Panc1 (cell line): ENCODE results near the gene PDHB. TPM values are rescaled to one million over a fixed set of nuclear protein-coding genes. Genes with fewer than 3 reads are reported as not detected.
A peak's percentile ranks its signal among the peaks of the same experiment; 100 is the strongest.

Source experiments
- ATAC-seq: fragments of 200-7000 bp; cut with Tn5 transposase; 2 replicates; pipeline ENCODE4 v1.9.1; 2020; ENCODE audit warnings: mild to moderate bottlenecking, moderate library complexity
- BruUV-seq: library from RNA; stranded (reverse); fragments of 400-500 nt; replicated peaks from 2 replicates; lab custom pipeline; 2021; lab: Mats Ljungman, UMichigan
- CTCF ChIA-PET: fragments of 300-600 bp; sonication (Branson Sonifier 250); formaldehyde crosslinking; loops from one replicate; lab custom pipeline; 2022; ENCODE audit warnings: antibody characterized with exemption; lab: Charles Lee
- POLR2A ChIA-PET: fragments of 300-600 bp; sonication (Branson Sonifier 250); formaldehyde crosslinking; loops from one replicate; lab custom pipeline; 2022; ENCODE audit warnings: antibody characterized with exemption; lab: Charles Lee
- DNase-seq: peaks from one replicate; pipeline ENCODE4 v3.0.0-alpha.2; 2010; ENCODE audit warnings: low read depth, low spot score
- H3K27ac ChIP-seq: 2 replicates; pipeline ENCODE4 v1.5.1; 2011; ENCODE audit warnings: mild to moderate bottlenecking, low read length, inconsistent platforms
- H3K27me3 ChIP-seq: fragments of 200-500 bp; sonication (Bioruptor generic); 2 replicates; pipeline ENCODE4 v1.6.0; 2014; ENCODE audit warnings: low read length, inconsistent platforms; ENCODE audit not compliant: control insufficient read depth, insufficient read depth
- H3K36me3 ChIP-seq: fragments of 200-500 bp; sonication (Bioruptor generic); 2 replicates; pipeline ENCODE4 v1.5.1; 2014; ENCODE audit warnings: inconsistent platforms, mild to moderate bottlenecking, low read length, moderate library complexity; ENCODE audit not compliant: control insufficient read depth, insufficient read depth
- H3K4me1 ChIP-seq: 2 replicates; pipeline ENCODE4 v1.5.1; 2011; ENCODE audit warnings: inconsistent platforms, mild to moderate bottlenecking, low read length, moderate library complexity; ENCODE audit not compliant: control insufficient read depth, insufficient read depth
- H3K4me3 ChIP-seq, 2 experiments: 2 replicates each; pipeline ENCODE4 v1.5.1; 2011 to 2012; ENCODE audit warnings: low read depth in 2 of 2, low read length in 2 of 2, mild to moderate bottlenecking in 2 of 2, inconsistent platforms in 1 of 2, moderate library complexity in 1 of 2
- H3K9me3 ChIP-seq: fragments of 200-500 bp; sonication (Bioruptor generic); 2 replicates; pipeline ENCODE4 v1.5.1; 2014; ENCODE audit warnings: low read depth, mild to moderate bottlenecking, inconsistent platforms, low read length, moderate library complexity; ENCODE audit not compliant: control insufficient read depth, insufficient read depth
- CTCF ChIP-seq: fragments of 450-650 bp; IDR thresholded peaks from 2 replicates; pipeline ENCODE4 v1.5.1; 2017; ENCODE audit warnings: mild to moderate bottlenecking
- POLR2AphosphoS5 ChIP-seq: IDR thresholded peaks from 2 replicates; pipeline ENCODE4 v1.6.1; 2012; ENCODE audit warnings: mild to moderate bottlenecking, low read depth, low read length, moderate library complexity
- REST ChIP-seq, 2 experiments: IDR thresholded peaks; 2 replicates each; pipeline ENCODE4 v1.6.1; 2011 to 2012; ENCODE audit warnings: low read depth in 2 of 2, control low read depth in 1 of 2, low read length in 1 of 2, mild to moderate bottlenecking in 1 of 2, moderate library complexity in 1 of 2; ENCODE audit not compliant: insufficient read depth in 1 of 2
- SIN3A ChIP-seq: IDR thresholded peaks from 2 replicates; pipeline ENCODE4 v1.6.1; 2012; ENCODE audit warnings: low read depth, mild to moderate bottlenecking, low read length, moderate library complexity, borderline replicate concordance; ENCODE audit not compliant: insufficient read depth
- TCF7L2 ChIP-seq: IDR thresholded peaks from 2 replicates; pipeline ENCODE4 v1.6.1; 2011; ENCODE audit warnings: mild to moderate bottlenecking, low read depth, low read length, inconsistent platforms
- in situ Hi-C: cut with HindIII; loops from 2 replicates; pipeline ENCODE4 v1.10.0; 2016; ENCODE audit warnings: low sequenced_read_pairs, low pct_unique_long_range_greater_than_20kb
- intact Hi-C: fragments of 100-400 bp; cut with micrococcal nuclease; formaldehyde crosslinking; loops from one replicate; pipeline ENCODE4 v1.10.0; 2022; ENCODE audit not compliant: unreplicated experiment
- total RNA-seq: library from RNA; stranded (reverse); gene quantifications from one replicate; pipeline ENCODE4 v1.2.1, GENCODE V29; 2021; ENCODE audit not compliant: unreplicated experiment

PDHB gene
- total RNA-seq, 1 experiment from 2014 or later = 66.6 TPM

GRCh38 chr3:58434990-58435389 lies 1.4 kb upstream of the PDHB start:
- peaks cover 7% of the 10 kb centered on the region for H3K36me3 ChIP-seq
- peak overlapping the region; percentile 54; the same call in 1 of the 2 replicates for H3K27ac ChIP-seq
- DNase-seq = no peak
- peaks cover 12% of the 10 kb centered on the region for H3K4me1 ChIP-seq
- in situ Hi-C loops (no loop called here), intact Hi-C loops (no loop called here)
- H3K4me3 ChIP-seq = no peak overlapping the region
- H3K27me3 ChIP-seq = no peaks in the 10 kb centered on the region
- no peak for ATAC-seq
- CTCF ChIA-PET = no interaction called here
- POLR2A ChIA-PET = no interaction called here
- TSS peak; percentile 62 for BruUV-seq
- no peaks in the 10 kb centered on the region for H3K9me3 ChIP-seq
- no peak for TF ChIP-seq POLR2AphosphoS5

- CTCF ChIA-PET = no interaction called here
- no TSS peak for BruUV-seq
- no peak overlapping the region for H3K4me3 ChIP-seq
- H3K9me3 ChIP-seq = no peaks in the 10 kb centered on the region
- ATAC-seq (no peak), DNase-seq (no peak)
- peak overlapping the region; percentile 90 for H3K27ac ChIP-seq
- in situ Hi-C loops (no loop called here), intact Hi-C loops (no loop called here)
- peaks cover 12% of the 10 kb centered on the region for H3K4me1 ChIP-seq
- POLR2A ChIA-PET = no interaction called here
- peaks cover 9% of the 10 kb centered on the region for H3K36me3 ChIP-seq
- H3K27me3 ChIP-seq = no peaks in the 10 kb centered on the region
- no peak for TF ChIP-seq REST (IDR thresholded peaks at IDR 0.05; ENCODE audit: insufficient read depth in 1 of 2, low read depth in 2 of 2, low read length in 1 of 2)
- no peak for TF ChIP-seq TCF7L2
- no peak for TF ChIP-seq SIN3A
- no peak for TF ChIP-seq CTCF
Measured at GRCh38 chr3:58434511-58434910, 879 bp upstream of the PDHB start.

- CTCF ChIA-PET = no interaction called here
- intact Hi-C loops = no loop called here
- Histone ChIP-seq H3K27me3 (no peaks in the 10 kb centered on the region), H3K27ac (peak overlapping the region; percentile 90), H3K36me3 (peaks cover 9% of the 10 kb centered on the region), H3K9me3 (no peaks in the 10 kb centered on the region), H3K4me1 (peaks cover 12% of the 10 kb centered on the region), H3K4me3 (peak overlapping the region; percentile 27 to 83)
- in situ Hi-C loops = no loop called here
- BruUV-seq = no TSS peak
- POLR2A ChIA-PET = interaction anchor here (0.7 kb wide), 1 partner anchor 87 kb away, joined by 3 read pairs; no protein-coding TSS in a partner anchor
- no peak for TF ChIP-seq REST (IDR thresholded peaks at IDR 0.05; ENCODE audit: insufficient read depth in 1 of 2, low read depth in 2 of 2, low read length in 1 of 2)
- no peak for TF ChIP-seq CTCF
- TF ChIP-seq SIN3A = no peak
- no peak for TF ChIP-seq TCF7L2
- TF ChIP-seq POLR2AphosphoS5 = no peak
- no peak for ATAC-seq
- no peak for DNase-seq
Measured at GRCh38 chr3:58434168-58434504, 504 bp upstream of the PDHB start.
